Fibroblast of skin of abdomen (primary cell): ENCODE measurements around the gene FAM168B.

Source experiments
- DNase-seq: peaks from one replicate; pipeline ENCODE4 v3.0.0-alpha.2; 2013

Gene FAM168B

GRCh38 chr2:131055169-131056065, 37.8 kb downstream of the FAM168B start:
- DNase-seq: peak; percentile 79

GRCh38 chr2:131054488-131054887, 38.8 kb downstream of the FAM168B start:
- DNase-seq: no peak

- no peak for DNase-seq
These were observed 40.5 kb downstream of the FAM168B start for GRCh38 chr2:131052741-131053263.

GRCh38 chr2:131050896-131051295, 42.4 kb downstream of the FAM168B start:
- no peak for DNase-seq

- DNase-seq: no peak
These were observed 44.0 kb downstream of the FAM168B start for GRCh38 chr2:131049150-131049718.

- DNase-seq: no peak
These were observed 44.6 kb downstream of the FAM168B start for GRCh38 chr2:131048641-131049040.

GRCh38 chr2:131047920-131048560, 45.2 kb downstream of the FAM168B start:
- DNase-seq: no peak

- DNase-seq: no peak
These were observed 46.2 kb downstream of the FAM168B start for GRCh38 chr2:131046918-131047652.

GRCh38 chr2:131046028-131046917, 47.0 kb downstream of the FAM168B start:
- no peak for DNase-seq

- DNase-seq: no peak
These were observed 47.8 kb downstream of the FAM168B start for GRCh38 chr2:131045286-131046027.

- no peak for DNase-seq
These were observed 48.5 kb downstream of the FAM168B start for GRCh38 chr2:131044757-131045150.

GRCh38 chr2:131044075-131044756, 49.0 kb downstream of the FAM168B start:
- DNase-seq: no peak

GRCh38 chr2:131043199-131044074, 49.8 kb downstream of the FAM168B start:
- DNase-seq: no peak

- DNase-seq: no peak
These were observed 51.0 kb downstream of the FAM168B start for GRCh38 chr2:131042148-131042775.

- DNase-seq: no peak
These were observed 51.7 kb downstream of the FAM168B start for GRCh38 chr2:131041402-131042147.

GRCh38 chr2:131040661-131041401, 52.4 kb downstream of the FAM168B start:
- no peak for DNase-seq
